IPS DF 19.7 (cell line): Measurements from ENCODE around the gene MEX3B.

ENCODE experiments used
- DNase-seq: peaks from one replicate; pipeline ENCODE4 v3.0.0-alpha.2; 2013; ENCODE audit warnings: low read depth, low spot score

Gene MEX3B

GRCh38 chr15:82045892-82046665 lies at the start of gene MEX3B:
MEX3B (minus strand) TSS chr15:82046018; CDS start chr15:82045705, 313 bp downstream.
- DNase-seq, result no peak

- no peak for DNase-seq
These were observed 48.0 kb upstream of the MEX3B start for GRCh38 chr15:82093774-82094211.

GRCh38 chr15:82093325-82093724 lies 47.5 kb upstream of the MEX3B start:
- no peak for DNase-seq

- DNase-seq, result no peak
These were observed 45.9 kb upstream of the MEX3B start for GRCh38 chr15:82091636-82092140.

GRCh38 chr15:82086243-82086995 lies 40.6 kb upstream of the MEX3B start:
- no peak for DNase-seq

- no peak for DNase-seq
These were observed 36.3 kb upstream of the MEX3B start for GRCh38 chr15:82081914-82082762.

GRCh38 chr15:82080774-82081173 lies 35.0 kb upstream of the MEX3B start:
- DNase-seq, result no peak

- DNase-seq, result no peak
These were observed 33.9 kb upstream of the MEX3B start for GRCh38 chr15:82079736-82080135.

DNA sequence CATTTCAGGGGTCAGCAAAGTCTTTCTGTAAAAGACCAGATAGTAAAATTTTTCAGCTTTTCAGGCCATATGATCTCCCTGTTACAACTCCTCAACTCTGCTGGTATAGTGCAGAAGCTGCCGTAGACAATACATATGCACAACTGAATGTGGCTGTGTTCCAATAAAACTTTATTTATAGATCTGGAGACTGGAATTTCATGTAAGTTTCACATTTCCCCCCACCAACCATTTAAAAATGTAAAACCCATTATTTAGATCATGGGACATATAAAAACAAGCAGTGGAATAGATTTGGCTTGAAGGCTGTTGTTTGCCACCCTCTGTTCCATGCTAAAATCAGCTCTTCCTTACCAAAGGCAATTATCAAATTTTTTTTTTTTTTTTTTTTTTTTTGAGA lies 28.8 kb upstream of the MEX3B start:
- DNase-seq, result no peak

DNA sequence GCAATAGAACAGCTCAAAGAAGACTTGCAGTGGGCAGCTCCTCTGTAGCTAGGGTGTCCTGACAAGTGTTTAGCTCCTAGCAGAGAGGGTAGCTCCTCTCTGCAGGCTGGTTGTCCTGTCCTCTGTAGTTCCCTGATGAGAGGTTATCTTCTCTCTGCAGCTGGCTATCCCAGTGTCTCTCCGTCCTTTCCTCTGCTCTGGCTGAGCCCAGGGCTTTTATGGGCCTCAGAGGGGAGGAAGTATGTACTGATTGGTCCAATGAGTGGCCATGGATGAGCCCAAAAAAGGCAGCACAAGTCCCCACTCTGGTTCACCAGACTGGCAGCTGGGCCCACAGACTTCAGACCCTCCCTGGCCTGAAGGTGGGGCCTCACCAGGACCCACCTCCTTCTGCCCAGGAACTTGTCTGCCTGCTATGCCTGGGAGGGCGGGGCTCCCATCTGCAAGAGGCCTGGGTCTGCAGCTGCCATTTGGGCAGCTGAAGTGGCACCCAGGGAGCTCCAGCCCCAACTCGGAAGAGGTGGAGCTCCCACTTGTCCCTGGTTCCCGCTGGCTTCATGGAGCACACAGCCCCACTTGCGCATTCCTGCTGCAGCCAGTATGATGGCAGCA lies 27.2 kb upstream of the MEX3B start:
- DNase-seq, result no peak

GRCh38 chr15:82066455-82066854 lies 20.6 kb upstream of the MEX3B start:
- no peak for DNase-seq

GRCh38 chr15:82064824-82065223 lies 19.0 kb upstream of the MEX3B start:
- no peak for DNase-seq

GRCh38 chr15:82062479-82063454 lies 16.9 kb upstream of the MEX3B start:
- DNase-seq, result no peak

DNA sequence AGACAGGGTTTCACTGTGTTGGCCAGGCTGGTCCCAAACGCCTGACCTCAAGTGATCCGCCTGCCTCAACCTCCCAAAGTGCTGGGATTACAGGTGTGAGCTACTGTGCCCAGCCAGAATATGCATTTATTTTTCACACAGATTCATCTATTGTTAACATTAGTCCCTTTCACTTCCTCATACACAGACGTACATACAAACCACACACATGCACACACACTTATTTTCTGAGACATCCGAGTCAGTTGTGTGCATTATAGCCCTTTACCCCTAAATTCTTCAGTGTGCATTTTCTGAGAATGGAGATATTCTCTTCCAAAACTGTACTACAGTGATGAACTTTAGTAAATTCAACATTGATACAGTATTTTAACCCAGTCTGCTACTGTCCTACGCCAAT lies 15.0 kb upstream of the MEX3B start:
- no peak for DNase-seq

DNA sequence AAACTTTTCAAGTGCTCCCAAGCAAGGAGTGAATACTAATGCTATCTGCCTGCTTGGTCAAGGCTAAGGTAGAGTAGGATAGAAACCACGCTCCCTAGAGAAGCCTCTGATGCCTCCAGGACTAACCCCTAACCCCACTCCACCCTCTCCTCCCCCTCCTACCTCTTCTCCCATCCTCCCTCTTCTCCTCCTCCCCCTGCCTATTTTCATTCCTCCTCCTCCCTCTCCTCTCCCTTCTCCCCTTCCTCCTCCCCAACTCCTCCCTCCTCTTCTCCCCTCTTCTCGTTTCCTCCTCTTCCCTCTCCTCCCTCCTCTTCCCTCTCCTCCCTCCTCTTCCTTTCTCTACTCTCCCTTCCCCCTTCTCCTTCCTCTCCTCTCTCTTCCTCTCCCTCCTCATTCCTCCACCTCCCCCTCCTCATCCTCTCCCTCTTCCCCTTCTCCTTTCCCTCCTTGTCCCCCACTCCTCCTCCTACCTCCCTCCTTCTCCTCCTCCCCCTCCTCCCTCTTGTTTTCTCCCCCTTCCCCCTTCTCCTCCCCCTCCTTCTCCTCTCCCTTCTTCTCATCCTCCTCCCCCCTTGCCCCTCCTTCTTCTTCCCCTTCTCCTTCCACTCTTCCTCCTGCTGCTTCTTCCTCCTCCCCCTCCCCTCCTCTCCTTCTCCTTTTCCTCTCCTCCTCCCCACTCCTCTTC lies 12.8 kb upstream of the MEX3B start:
- DNase-seq, result no peak

- DNase-seq, result no peak
These were observed 12.2 kb upstream of the MEX3B start for GRCh38 chr15:82058026-82058425.

DNA sequence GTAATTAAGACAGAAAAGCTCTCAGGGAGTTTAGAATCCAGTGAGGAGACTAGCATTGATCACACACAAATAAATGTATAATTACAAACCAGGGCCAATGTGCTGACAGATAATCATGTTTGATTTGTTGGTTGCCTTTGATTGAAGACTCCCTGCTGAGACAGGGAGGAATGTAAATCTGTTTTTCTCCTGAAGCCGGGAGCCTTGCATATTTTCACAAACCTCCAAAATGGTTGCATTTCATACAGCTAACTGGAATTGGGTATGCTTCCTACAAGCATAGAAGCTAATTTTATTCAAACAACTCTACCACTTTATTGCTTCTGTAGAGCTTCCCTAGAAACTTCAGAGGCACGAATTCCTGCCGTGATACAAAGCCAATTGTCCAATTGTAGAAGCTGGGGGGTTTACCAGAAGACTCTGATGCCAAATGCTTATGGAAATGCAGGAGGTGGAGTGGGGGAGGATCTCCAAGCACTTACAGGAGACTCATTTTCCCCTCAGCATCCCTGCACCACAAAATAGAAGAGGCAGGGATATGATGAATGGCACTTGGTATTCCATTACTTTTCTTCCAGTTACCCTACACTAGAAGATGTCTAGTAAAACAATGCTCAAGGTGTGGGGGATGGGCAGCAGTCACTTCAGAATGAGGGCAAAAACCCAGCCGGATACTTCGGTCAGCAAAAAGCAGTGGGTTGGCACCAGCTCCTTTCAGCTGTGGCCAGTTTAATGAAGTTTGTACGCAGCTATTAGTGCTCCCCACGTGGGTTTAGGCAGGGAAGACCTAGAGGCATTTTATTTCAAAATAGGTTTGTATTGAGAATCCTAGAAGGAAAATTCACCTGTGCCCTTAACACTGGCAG lies 11.4 kb upstream of the MEX3B start:
- no peak for DNase-seq

DNA sequence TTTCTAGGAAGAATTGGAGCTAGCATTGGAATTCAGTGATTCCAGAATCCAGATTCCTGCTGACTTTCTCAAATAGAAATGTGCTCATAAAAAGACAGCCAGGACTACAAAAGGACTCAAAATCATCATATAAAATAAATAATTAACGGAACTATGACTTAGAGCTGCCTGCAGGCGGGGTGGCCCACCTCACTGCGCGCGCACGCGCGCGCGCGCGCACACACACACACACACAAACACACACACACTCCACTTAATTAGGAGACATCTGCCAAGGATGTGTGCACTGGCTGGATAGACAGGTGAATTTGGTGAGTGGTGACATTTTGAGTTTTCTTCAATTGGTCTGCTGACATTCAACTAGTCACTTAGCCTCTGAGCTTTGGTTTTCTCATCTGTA lies 6.9 kb upstream of the MEX3B start:
- DNase-seq, result no peak

DNA sequence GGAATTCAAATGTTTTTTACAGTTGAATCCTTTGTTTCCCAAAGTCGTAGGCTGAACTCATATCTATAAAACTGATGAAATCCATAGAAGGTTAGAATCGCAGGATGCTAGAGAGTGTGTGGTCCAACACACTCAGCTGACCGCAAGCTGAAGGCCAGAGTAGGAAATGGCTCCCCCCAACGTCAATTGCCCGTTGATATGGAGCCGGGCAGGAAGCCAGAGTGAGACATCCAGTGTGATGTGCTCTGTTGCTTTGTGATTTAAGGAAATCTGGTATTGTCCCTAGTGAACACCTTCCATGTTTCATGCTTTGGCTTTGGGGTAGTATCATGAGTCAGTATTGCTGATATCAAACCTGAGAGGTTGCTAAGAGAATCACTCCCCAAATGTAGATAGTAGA lies 5.8 kb upstream of the MEX3B start:
- no peak for DNase-seq
